HPDE6-E6E7 (cell line): ENCODE measurements around the gene TAMALIN.

ENCODE experiments used
- DNase-seq: peaks from one replicate; pipeline ENCODE4 v3.0.0; 2011; ENCODE audit warnings: missing footprints; ENCODE audit errors: extremely low spot score

Gene TAMALIN

DNA sequence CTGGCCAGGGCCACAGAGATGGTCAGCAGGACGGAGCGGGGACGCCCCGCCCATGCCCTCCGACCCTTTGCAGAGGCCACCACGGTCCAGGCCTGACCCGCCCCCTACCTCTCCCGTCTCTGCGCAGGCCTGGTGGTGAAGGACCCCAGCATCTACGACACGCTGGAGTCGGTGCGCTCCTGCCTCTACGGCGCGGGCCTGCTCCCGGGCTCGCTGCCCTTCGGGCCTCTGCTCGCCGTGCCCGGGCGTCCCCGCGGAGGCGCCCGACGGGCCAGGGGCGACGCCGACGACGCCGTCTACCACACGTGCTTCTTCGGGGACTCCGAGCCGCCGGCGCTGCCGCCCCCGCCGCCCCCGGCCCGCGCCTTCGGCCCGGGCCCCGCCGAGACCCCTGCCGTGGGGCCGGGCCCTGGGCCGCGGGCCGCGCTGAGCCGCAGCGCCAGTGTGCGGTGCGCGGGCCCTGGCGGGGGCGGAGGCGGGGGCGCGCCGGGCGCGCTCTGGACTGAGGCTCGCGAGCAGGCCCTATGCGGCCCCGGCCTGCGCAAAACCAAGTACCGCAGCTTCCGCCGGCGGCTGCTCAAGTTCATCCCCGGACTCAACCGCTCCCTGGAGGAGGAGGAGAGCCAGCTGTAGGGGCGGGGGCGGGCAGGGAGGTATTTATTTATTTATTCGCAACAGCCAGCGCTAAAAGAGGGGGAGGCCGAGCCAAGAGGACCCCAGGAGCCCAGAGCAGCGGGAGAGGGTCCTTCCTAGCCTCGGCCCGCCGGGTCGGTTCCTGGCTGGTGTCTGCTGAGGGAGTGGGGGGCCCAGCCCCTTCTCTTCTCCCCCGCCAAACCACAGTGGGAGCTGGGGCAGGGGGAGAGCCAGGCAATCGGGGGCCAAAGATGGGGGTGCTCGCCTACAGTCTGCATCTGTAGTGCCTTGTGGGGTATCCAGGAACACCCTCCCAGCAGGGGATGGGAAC, 8.1 kb downstream of the TAMALIN start:
- no peak for DNase-seq

DNA sequence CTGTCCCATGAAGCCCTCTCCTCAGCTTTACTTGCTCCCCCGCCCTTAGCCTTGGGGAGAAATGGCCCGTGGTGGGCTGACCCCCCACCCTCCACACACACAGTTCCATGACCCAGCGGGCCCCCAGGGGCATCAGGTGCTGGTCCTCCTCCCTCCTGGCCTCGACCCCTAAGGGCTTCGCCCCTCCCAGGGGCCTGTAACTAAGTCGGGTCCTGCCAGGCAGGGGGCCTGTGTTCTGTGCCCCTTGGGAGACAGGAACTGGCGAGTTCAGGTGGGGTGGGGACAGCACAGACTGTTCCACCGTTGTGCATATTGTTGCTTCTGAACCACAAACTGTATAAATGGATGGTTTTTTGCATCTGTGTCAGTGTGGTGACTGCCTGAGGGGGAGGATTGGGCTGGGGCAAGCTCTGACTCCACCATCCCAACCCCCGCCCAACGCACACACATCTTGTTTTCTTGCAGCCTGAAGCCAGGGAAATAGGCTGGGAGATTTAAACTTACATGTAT, 8.8 kb downstream of the TAMALIN start:
- DNase-seq, result no peak

DNA sequence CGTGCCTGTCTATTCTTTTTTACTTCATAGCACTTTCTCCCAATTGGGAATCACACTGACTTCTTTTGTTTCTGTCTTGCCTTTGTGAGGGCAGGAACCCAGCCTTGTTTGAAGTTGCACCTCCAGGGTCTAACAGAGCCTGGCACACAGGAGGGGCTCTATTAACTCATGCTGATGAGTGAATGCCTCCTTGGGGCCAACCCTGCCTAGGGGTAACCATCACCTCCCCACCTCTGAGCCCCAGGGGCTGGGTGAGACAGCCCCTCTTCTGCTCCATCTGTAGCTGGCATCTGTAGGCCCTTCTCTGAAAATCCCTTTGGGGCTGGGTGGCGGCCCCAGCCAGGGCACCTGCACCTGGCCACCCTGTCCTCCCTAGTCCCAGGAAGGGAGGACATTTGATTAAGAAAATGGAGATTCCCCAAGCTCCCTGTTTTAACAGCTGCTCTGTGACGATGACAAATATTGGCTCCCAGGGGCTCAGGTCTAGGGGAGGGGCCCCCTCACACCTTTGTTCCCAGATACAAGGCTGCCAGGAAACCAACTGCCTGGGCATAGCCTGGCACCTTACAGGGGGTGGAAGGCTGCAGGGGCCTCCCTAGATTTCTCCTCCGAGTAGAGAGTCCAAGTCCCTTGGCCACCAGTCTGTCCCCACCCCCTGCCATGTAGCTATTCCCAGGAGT, 11.8 kb downstream of the TAMALIN start:
- no peak for DNase-seq

DNA sequence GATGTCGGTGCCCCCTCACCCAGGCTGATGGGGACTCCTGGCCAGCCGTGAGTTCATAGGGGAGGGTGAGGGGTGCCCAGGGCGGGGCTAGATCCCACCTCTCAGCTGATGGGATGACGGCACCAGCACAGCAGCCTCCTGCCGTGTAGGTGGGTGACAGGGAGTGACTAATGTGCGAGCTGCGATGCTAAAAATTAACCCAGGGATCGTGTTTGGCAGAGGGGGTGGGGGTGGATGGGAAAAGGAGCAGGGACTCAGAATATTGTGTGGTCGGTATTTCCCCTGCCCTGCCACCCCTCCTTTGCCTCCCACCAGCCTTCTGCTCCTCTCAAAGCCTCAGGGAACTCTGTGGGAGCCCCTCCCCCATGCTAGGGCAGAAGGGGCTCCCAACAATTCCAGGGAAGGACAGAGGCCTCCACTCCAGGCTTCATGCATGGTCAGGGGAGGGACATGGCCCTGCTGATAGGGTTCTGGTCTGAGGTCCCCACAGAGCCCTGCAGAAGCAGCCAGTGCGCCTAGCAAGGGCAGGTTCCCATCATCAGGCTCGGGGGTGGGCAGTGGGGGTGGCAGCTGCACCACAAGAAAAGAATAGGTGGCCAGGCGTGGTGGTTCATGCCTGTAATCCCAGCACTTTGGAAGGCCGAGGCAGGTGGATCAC, 12.5 kb downstream of the TAMALIN start:
- DNase-seq, result no peak

DNA sequence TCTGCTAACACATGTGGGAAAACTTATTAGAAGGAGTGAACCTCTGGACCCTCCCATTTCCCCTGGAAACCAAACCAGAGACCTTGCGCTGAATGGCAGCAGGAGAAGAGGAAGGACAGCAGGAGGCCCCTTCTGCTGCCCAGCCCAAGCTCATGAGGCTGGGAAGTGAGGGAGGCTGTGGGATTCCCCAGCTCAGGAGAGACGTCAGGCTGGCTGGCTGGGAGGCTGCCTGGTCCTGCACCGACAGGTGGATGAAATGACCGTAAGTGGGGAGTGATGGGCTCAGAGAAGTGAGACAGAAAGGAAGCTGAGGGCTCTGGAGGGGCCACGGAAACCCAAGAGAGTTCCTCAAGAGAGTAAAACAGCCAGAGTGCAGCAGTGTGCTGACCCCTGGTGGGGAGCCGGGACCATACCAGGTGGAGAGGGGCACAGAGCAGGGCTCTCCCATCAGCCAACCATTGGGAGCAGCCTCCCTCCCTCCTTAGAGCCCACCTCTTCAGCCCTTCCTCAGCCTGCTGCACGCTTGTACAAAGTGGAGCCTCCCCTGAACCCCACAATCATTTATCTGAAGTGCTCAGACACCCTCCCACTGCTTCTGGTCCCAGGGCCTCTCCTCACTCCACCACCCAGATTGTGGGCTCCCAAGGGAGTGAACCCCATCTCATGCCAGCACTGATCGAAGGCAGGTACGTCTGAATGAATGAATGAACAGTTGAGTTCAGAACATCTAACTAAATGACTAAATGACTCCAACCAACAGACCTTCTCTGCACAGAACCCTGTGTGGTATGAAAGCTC, 14.0 kb downstream of the TAMALIN start:
- no peak for DNase-seq

DNA sequence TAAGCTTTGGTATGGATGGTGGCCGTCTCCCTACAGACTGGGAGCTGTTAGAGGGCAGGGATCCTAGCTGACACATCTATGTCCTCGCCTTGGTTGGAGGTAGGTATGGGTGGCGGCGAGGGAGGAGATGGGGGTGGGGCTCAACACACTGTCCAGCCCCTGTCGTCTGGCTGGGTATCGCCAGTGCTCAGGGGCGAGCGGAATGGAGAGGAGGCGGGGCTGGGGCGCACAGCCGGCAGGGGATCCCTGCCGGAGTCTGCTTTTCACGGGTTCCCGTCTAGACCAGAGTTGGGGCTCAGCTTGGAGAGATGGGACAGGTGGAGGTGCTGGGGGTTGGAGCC, 16.1 kb downstream of the TAMALIN start:
- no peak for DNase-seq

DNA sequence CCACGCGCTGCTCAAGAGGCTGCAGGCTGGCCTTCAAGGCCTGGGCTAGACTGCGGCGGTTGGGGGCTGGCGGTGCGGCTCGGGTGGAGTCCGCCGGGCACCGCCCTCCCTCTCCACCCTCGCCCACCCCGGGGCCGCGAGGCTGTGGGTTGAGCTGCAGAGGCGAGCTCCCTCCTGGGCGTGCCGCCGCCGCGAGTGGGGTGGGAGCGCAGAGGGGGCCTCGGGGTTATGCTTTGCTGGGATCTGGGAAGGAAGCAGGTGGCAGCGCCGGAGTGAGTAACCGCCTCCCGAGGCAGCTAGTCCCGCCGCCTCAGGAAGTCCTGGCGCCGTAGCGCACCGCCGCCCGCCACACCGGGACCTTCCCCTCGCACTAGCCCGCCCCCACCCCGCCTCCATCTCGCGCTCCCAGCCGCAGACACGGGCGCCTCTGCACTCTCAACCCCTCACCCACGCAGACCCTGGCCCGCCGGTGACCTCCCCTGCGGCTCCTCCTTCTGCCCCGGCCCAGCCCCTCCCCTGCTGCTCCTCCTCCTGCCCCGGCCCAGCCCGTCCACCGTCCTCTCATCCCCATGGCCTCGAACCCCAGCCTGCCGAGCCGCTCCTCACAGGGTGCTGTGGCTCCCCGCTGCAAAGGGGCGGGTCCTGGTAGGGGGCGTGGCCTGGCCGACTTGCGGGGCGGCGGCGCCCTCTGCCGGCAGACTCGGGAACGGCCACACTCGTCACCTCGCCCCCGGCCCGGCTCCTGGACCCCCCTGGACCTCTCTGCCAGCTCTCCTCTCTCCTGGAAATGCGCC, 16.6 kb downstream of the TAMALIN start:
- DNase-seq, result peak; percentile 71

DNA sequence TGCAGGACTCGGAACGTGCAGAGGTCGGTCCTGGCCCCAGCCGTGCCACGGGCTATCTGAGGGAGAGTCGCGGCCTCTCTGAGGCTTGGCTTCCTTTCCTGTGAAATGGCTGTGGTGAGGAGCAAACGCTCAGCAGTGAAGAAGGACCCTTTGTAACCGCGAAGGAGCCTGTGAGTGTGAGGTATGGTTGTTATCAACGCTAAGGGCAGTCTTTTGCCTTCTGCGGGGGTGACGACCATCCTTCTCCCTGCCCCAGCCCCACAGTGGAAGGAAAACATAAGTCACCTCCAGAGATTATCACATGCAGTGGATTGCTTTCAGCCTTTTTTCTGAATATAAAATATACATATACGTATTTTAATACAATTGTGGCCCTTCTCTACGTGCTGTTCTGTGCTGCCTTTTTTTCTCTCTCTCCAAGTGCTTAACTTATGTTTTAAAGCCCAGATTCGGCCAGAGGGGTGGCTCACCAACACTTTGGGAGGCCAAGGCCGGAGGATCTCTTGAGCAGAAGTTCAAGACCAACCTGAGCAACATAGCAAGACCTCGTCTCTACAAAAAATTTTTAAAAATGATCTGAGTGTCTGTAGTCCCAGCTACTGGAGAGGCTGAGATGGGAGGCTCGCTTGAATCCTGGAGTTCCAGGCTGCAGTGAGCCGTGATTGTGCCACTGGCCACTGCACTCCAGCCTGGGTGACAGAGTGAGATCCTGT, 17.4 kb downstream of the TAMALIN start:
- no peak for DNase-seq

DNA sequence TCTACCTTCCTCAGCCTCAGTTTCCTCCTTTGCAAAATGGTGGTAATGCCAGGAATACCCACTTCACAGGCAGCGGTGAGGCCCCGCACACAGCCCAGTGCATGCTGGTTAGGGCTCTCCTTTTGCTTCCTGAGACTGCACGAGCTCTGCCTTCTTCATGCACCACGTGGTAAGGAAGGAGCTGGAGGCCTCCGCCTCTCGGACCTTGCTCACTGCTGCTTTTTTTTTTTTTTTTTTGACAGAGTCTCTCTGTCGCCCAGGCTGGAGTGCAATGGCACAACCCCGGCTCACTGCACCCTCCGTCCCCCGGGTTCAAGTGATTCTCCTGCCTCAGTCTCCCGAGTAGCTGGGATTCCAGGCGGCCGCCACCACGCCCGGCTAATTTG, 18.1 kb downstream of the TAMALIN start:
- DNase-seq, result no peak

DNA sequence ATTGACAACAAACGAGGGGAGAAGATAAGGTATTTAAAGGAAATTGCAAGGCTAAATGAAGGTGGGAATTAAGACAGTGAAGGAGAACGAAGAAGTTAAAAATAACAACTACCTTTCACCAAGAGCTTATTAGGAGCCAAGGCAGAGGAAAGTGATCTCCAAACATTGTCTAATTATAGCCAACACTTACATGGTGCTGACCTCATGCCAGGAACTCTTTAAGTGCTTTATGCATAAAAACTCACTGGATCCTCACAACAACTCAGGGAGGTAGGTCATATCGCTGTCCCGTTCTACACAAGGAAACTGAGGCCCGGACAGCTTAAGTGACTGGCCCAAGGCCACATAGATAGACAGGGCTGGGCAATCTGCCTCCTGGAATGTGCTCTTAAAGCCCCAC, 19.5 kb downstream of the TAMALIN start:
- DNase-seq, result no peak

DNA sequence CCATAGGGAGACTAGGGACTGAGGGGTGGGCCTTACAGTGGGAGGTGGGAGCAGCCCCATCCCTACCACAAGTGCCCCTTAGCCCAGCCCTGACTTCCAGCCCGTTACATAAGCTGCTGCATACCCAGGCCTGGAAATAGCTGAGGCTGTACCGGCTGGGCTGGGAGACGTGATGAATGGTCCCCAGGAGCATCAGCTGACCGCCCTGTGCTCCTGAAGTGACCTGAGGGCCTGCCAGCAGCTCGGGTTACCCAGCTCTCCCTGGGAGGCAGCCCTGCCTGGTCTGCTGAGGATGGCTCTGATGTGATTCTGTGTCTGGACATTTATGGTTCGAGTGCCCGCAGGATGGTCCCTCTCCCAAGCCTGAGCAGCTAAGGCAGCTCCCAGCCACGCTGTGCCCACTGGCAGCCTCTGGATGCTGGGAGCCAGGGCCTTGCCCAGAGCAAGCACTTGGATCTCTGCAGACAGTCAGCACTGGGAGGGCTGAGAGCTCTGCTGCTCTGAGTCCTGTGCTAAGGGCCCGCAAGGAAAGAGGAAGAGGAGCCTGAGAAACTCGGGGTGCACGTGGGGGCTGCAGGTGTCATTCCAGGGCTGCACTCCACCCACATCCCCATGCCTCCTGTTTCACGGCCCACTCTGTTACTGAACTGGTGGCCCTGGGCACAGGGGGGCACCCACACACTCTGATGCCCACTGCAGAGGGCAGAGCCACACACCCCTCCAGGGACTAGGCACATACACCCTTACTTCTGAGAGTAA, 20.5 kb downstream of the TAMALIN start:
- no peak for DNase-seq

DNA sequence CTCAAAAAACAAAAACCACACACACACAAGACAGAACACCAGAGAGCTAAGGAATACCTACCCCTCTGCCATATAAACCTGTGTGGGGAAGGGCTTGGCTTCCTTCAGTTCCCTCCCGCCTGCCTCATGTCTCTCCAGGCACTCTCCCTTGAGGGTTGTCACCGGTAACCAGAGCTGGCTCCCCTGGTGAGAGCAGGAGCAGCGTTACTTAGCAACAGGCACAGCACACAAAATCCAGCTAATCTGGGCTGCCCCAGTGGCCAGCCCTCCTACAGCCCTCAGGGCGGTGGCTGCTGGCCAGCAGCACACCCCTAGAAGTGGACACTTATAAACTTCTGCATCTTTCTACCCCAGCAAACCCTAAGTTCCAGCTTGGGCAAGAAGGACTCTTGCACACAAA, 22.9 kb downstream of the TAMALIN start:
- no peak for DNase-seq

DNA sequence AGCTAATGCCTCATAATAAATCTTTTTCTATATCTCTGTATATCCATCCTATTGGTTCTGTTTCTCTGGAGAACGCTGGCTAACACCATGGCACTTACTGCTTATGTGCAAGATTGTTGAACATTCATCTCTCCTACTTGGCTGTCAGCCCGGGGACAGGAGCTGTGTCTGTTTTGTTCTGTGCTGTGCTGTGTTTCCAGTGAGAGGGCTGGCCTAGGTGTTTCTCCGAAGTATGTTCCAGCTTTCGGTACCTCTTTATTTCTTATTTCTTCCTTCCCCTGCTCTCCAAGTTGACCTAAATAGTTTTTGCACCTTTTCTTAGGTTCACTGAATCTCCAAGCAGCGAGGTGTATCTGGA, 25.7 kb downstream of the TAMALIN start:
- no peak for DNase-seq

DNA sequence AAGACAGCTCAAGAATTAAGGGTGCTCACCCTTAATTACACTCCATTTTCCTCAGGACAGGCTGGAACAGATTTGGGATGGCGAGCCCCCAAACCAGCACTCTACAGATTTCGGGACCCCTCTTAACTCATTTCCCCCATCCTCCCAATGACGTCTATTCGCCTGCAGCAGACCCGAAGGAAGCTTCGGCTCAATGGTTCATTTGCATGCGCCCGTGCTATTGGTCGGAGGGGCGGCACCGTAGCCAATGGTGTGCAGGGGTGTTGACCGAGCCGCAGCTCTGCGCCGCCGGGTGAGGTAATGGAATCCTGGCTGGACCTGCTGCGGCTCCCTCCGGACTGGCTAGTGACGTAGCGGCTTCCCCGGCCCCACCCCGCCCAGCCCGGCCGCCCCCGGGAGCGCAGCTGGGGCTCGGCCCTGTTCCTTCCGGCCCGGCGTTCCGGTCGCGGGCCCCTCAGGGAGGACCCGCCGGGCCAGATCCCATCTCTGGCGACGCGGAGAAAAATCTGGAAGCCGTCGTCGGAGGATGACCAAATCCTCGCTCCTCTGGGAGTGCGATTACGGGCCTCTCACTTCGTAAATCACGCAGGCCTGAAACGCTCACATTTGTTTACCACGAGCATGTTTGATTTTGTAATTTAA, 26.2 kb downstream of the TAMALIN start:
- DNase-seq, result peak; percentile 97

DNA sequence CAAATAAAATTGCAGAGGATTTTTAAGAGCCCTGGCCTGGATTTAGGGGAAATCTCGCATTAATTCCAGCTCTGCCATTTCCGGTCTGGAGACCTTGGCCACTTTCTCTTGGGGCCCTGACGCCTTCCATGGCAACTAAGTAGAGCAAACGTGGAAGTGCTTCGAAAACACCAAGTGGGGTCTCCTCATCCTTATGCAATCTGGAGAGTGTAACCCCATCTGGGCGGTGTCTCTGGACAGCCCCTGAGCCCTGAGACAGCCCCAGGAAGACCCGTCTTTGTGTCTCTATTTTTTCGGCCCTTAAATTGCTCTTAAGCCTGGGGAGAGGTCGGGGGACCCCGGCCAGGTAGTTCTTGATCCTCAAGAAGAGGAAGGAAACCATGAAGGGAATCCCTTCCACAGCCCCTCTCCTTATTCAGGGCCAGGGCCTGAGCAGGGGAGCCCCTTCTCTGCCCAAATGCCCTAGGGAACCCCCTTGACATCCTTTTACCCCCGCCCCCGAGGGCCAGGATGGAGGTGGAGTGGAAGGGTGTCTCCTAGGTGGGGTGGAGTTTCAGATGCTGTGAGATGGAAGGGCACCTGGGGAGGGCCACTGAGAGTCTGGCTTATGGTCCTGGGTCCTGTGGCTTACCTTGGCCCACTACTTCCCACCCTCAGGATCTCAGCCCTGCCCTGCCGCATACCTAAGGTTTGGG, 26.8 kb downstream of the TAMALIN start:
- no peak for DNase-seq

DNA sequence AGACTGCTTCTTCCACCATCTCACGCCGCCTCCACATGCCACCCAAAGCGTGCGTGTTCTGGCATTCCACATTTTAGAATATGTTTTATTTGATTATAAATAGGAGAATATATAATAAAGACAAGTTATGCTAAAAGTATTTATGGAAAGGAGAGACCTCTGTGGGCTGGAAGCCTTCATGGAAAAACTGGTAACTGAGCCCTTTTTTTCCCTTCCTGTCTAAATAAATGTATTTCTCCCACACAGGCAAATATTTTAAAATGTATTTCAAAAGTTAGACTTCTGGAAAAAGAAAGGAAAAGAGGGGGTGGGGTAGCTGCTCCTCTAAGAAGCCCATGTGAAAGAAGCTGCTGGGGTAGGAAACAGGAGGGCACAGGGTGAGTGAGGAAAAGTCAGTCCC, 28.4 kb downstream of the TAMALIN start:
- no peak for DNase-seq

DNA sequence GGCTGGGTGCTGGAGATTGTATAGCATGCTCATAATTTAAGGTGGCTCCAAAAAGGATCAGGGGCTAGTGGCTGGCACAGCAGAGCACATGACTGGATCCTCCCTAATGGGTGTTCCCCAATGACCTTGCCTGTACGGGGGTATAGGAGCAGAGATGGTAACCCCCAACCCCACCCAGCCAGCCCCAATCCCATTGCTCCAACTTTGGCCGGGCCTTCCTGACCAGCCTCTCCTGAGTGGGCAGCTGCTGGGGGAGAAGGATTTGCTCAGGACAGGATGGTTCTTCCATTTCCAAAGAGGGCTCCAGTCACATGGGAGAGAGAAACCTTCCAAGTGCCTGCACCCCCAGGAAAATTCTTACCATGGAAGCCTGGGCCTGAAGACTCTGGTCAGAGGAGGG, 29.2 kb downstream of the TAMALIN start:
- DNase-seq, result no peak

DNA sequence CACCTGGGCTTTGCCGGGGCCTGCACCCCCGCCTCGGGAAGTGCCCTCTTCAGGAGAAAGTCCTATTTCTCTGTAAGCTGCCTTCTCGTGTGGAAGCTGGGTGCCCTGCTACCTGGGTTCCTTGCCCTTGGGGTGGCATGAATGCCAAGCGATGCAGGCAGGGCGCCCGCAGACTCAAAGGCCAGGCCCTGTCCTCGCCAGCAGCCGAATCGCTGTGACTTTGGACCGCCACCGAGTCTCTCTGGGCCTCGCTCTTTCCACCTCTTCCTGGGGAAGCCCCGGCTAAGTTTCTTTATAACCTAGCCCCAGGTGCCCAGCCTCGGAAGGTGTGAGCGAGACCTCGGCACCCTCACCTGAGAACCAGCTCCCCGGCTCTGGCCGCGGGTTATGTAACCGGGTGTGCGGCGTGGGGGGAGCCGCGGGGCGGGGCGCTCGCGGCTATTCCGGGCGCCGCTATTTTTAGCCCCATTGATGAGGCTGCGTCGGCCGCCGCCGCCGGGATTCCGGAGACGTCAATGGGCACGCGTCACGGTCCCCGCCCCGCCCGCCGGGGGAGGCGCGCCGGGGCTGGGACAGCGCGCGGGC, 29.9 kb downstream of the TAMALIN start:
- peak; percentile 73 for DNase-seq
